Common myeloid progenitor, CD34-positive (primary cell): ENCODE data around the gene ETNK1.
A peak's percentile ranks its signal among the peaks of the same experiment; 100 is the strongest.

Source experiments
- CTCF ChIA-PET: fragments of 350-600 bp; sonication (Branson Sonifier 250); formaldehyde crosslinking; loops from one replicate; lab custom pipeline; 2021; ENCODE audit warnings: antibody characterized with exemption; lab: Charles Lee
- POLR2A ChIA-PET: fragments of 350-600 bp; sonication (Branson Sonifier 250); formaldehyde crosslinking; loops from one replicate; lab custom pipeline; 2021; ENCODE audit warnings: antibody characterized with exemption; lab: Charles Lee
- DNase-seq, 3 donors: peaks; one replicate each; pipeline versions ENCODE4 v3.0.0 to v3.0.0-alpha.2; 2013
- H3K27ac ChIP-seq, 2 experiments: 1 replicate in 1 of 2; 2 replicates in 1 of 2; pipeline ENCODE4 v1.7.0; 2013; ENCODE audit warnings: inconsistent platforms in 2 of 2, low read length in 2 of 2, mild to moderate bottlenecking in 2 of 2, low read depth in 1 of 2, moderate library complexity in 1 of 2; ENCODE audit not compliant: severe bottlenecking in 2 of 2, insufficient read depth in 1 of 2, poor library complexity in 1 of 2
- H3K27me3 ChIP-seq, 5 experiments: replicated peaks in 2 of 5; 1 replicate in 3 of 5; 2 replicates in 2 of 5; pipeline versions ENCODE4 v1.6.1 to v1.7.0; 2013; ENCODE audit warnings: low read length in 4 of 5, mild to moderate bottlenecking in 2 of 5, moderate library complexity in 2 of 5, inconsistent platforms in 1 of 5; ENCODE audit not compliant: insufficient read depth in 5 of 5, control insufficient read depth in 4 of 5
- H3K36me3 ChIP-seq, 4 experiments: 1 replicate in 2 of 4; 2 replicates in 2 of 4; pipeline versions ENCODE4 v1.6.1 to v1.7.0; 2013; ENCODE audit warnings: low read length in 3 of 4, control low read depth in 1 of 4, mild to moderate bottlenecking in 1 of 4; ENCODE audit not compliant: control insufficient read depth in 4 of 4, insufficient read depth in 4 of 4
- H3K4me1 ChIP-seq, 4 experiments: 1 replicate in 3 of 4; 2 replicates in 1 of 4; pipeline versions ENCODE4 v1.6.1 to v1.7.1; 2013; ENCODE audit warnings: low read length in 3 of 4, mild to moderate bottlenecking in 3 of 4, control low read depth in 1 of 4, inconsistent platforms in 1 of 4, moderate library complexity in 1 of 4; ENCODE audit not compliant: control insufficient read depth in 4 of 4, insufficient read depth in 4 of 4; ENCODE audit errors: control extremely low read depth in 1 of 4
- H3K4me3 ChIP-seq, 7 experiments: 1 replicate in 4 of 7; 2 replicates in 3 of 7; pipeline versions ENCODE4 v1.5.1 to v1.7.0; 2013; ENCODE audit warnings: mild to moderate bottlenecking in 7 of 7, low read length in 6 of 7, moderate library complexity in 6 of 7, inconsistent platforms in 2 of 7, low read depth in 2 of 7, control low read depth in 1 of 7; ENCODE audit not compliant: insufficient read depth in 4 of 7, control insufficient read depth in 1 of 7; ENCODE audit errors: extremely low read depth in 1 of 7
- H3K9me3 ChIP-seq, 5 experiments: 1 replicate in 4 of 5; 2 replicates in 1 of 5; pipeline versions ENCODE4 v1.6.1 to v1.7.1; 2013; ENCODE audit warnings: low read length in 4 of 5, mild to moderate bottlenecking in 2 of 5, inconsistent platforms in 1 of 5, low read depth in 1 of 5, moderate library complexity in 1 of 5; ENCODE audit not compliant: control insufficient read depth in 4 of 5, insufficient read depth in 2 of 5; ENCODE audit errors: control extremely low read depth in 1 of 5
- WGBS: methylation state at CpG from one replicate; pipeline ENCODE4 v1.1.5; 2013; ENCODE audit not compliant: insufficient coverage; 5-methylcytosine and 5-hydroxymethylcytosine counted together

The ETNK1 gene

DNA sequence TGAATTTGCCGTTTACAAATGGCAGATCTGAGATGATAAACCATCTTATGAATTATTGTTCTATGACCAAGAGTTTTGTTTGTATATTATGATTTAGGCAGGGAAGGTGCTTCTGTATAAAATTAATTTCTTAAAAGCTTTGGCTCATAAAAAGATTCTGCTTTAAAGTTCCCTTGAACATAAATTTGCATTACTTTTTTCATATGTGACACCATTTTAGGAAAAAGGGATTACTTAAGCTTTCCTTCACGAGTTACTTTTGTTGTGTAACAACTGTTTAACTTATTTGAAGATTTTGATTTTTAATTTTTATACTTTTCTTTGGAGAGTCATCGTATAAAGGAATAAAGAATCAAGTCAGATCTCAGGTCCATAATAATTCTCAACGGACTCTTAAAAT, 3.3 kb downstream of the ETNK1 start:
- H3K36me3 ChIP-seq, result peaks cover 0 to 6% (median 3%) of the 10 kb centered on the region in 4 experiments
- H3K4me3 ChIP-seq, result peak overlapping the region in 3 of 7 experiments; percentile 85 to 87 (median 86)
- no peaks in the 10 kb centered on the region for H3K27me3 ChIP-seq
- H3K4me1 ChIP-seq, result peaks cover 12 to 43% (median 34%) of the 10 kb centered on the region in 4 experiments
- CTCF ChIA-PET, result interaction anchor here (1.1 to 3.6 kb wide), 5 partner anchors 12 to 122 kb away, joined by 3 to 45 read pairs (median 4); no protein-coding TSS in a partner anchor
- 90% methylated on average over 2 of the region's 4 CpGs for WGBS
- H3K27ac ChIP-seq, result peak overlapping the region in 1 of 2 experiments; percentile 93
- POLR2A ChIA-PET, result no interaction called here
- DNase-seq, result no peak
- no peaks in the 10 kb centered on the region for H3K9me3 ChIP-seq

DNA sequence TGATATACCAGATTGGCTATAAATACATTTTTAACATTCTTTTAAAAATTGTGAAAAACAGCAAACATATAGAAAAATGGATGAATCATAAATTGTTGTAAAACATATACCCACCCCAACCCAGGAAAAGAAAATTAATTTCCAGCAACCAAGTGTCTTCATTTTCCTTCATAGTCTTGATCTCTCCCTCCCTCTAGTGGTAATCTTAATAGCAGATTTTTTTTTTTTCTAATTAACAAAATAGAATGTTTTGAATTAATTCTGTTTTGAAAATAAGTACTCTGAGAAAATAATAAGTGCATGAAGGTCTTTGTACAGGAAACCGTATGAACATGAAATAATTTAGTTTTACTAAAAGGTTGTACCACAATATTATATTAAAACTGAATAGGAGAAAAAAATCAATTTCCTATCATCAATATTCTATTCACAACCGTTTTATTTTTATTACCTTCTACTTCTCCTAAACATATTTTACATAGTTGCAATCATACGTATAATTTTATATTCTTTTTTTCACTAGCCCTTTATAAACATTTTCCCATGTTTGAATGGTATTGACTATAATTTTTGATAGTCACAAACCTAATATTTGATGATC, 7.0 kb downstream of the ETNK1 start:
- H3K9me3 ChIP-seq, result no peaks in the 10 kb centered on the region
- POLR2A ChIA-PET, result no interaction called here
- no CpG with 5 or more reads among the region's 3 CpGs for WGBS

DNA sequence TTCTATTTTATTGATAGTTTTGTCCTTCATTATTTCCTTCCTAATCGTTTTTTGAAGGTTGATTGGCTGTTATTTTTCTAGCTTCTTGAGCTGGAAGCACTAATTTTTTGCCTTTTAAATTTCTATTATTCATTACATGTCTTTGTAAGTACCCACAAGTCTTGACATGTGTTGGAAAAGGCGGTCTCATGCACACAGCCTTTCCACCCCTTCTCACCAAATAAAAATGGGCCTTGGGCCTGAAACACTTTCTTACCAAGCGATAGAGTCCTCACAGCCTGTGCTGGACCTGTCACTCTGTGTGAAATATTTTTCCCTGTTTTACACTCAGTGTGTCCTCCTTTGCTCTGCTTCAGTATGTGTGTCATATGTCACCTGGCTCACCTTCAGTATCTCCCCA, 9.9 kb downstream of the ETNK1 start:
- 100% methylated on average over 2 of the region's 3 CpGs for WGBS
- Histone ChIP-seq H3K4me1 (no peaks in the 10 kb centered on the region), H3K27ac (no peak overlapping the region), H3K36me3 (peaks cover 0 to 18% (median 7%) of the 10 kb centered on the region in 4 experiments), H3K9me3 (no peaks in the 10 kb centered on the region), H3K4me3 (no peak overlapping the region), H3K27me3 (no peaks in the 10 kb centered on the region)
- ChIA-PET CTCF (interaction anchor here (1.1 to 2.4 kb wide), 2 partner anchors 104 to 106 kb away, joined by 3 to 9 read pairs; no protein-coding TSS in a partner anchor), POLR2A (no interaction called here)
- no peak for DNase-seq

More for the DNA sequence above, 7.0 kb downstream of the ETNK1 start:
- peaks cover 0 to 17% (median 7%) of the 10 kb centered on the region in 4 experiments for H3K36me3 ChIP-seq
- no peaks in the 10 kb centered on the region for H3K27me3 ChIP-seq
- CTCF ChIA-PET, result interaction anchor here (1.0 to 1.1 kb wide), 3 partner anchors 100 to 105 kb away, joined by 3 to 6 read pairs (median 4); no protein-coding TSS in a partner anchor
- no peak overlapping the region for H3K27ac ChIP-seq
- peaks cover 11 to 27% (median 18%) of the 10 kb centered on the region in 4 experiments for H3K4me1 ChIP-seq
- no peak overlapping the region for H3K4me3 ChIP-seq
- peak in 2 of 3 donors; percentile 51 to 52 for DNase-seq

DNA sequence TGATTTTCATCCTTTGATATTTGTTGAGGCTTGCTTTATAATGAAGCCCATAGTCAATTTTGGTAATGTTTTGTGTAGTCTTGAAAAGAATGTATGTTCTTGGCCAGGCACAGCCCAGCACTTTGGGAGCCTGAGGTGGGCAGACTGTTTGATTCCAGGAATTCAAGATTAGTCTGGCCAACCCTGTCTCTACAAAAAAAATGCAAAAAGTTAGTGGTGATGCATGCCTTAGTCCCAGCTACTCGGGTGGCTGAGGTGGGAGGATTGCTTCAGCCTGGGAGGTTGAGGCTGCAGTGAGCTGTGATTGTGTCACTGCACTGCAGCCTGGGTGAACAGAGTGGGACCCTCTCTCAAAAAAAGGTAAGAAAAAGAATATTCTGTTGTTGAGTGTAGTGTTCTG, 10.8 kb downstream of the ETNK1 start:
- ChIA-PET CTCF (interaction anchor here (1.1 to 2.4 kb wide), 5 partner anchors 9 to 126 kb away, joined by 3 to 9 read pairs (median 3); no protein-coding TSS in a partner anchor), POLR2A (no interaction called here)
- Histone ChIP-seq H3K27me3 (no peaks in the 10 kb centered on the region), H3K4me3 (no peak overlapping the region), H3K36me3 (peaks cover 0 to 18% (median 7%) of the 10 kb centered on the region in 4 experiments), H3K9me3 (no peaks in the 10 kb centered on the region), H3K27ac (no peak overlapping the region), H3K4me1 (no peaks in the 10 kb centered on the region)
- no peak for DNase-seq
- 90% methylated on average over 1 of the region's 1 CpG for WGBS

DNA sequence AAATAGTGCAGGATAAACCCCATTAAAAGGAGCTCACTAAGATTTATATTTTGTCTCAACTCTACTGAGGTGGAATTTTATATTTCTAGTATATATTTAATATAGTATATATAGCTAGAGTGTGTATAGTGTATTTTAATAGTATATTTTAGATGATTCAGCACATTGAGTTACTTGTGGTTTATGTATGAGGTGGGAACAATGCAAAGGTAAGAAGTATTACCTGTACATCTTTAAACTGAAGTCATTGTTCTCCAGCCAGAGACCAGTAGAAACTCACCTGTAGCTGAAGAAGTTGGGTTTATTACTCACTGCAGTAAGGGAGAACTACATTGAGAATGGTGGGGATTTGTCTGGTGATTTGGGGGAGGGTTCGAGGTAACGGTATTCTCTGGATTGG, 15.9 kb downstream of the ETNK1 start:
- WGBS, result 100% methylated on average over 2 of the region's 2 CpGs
- DNase-seq, result no peak
- ChIA-PET CTCF (interaction anchor here (0.6 to 1.7 kb wide), 7 partner anchors 8 to 181 kb away, joined by 3 to 4 read pairs (median 4); partner anchors contain the start of gene ETNK1), POLR2A (no interaction called here)
- Histone ChIP-seq H3K36me3 (peaks cover 0 to 18% (median 4%) of the 10 kb centered on the region in 4 experiments), H3K4me1 (no peaks in the 10 kb centered on the region), H3K27ac (no peak overlapping the region), H3K9me3 (no peaks in the 10 kb centered on the region), H3K4me3 (no peak overlapping the region), H3K27me3 (no peaks in the 10 kb centered on the region)

DNA sequence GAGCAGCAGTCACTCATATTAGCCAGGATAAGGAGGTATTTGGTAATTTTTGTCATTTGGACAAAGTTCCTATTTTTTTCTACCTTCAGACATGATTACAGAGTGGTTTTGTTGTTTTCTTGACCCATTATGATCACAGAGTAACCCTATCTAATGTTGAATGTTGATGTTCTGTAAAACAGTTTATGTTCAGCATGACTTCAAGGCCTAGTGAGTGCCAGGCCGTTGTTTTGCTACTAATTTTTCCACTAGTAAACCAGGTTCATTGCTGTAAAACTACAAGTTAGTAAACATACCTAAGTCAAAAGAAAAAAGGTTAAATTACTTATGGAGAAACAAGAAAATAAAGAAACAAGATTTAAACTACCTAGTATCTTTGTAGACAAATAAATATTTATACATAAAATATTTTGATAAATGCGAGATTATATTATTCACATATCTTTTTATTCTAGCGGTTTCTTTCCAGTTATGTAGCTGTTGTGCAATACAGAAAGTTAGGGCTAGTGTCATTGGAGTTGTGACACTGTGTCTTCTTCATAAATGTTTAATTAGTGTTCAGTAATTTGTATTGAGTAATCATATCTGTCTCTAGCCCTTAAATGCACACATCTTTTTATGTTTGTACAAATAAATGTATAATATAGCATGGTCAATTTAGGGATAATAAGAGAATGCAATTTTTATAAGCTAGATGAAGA, 16.5 kb downstream of the ETNK1 start:
- no CpG with 5 or more reads among the region's 3 CpGs for WGBS
- Histone ChIP-seq H3K36me3 (peaks cover 0 to 21% (median 4%) of the 10 kb centered on the region in 4 experiments), H3K27ac (no peak overlapping the region), H3K4me1 (no peaks in the 10 kb centered on the region), H3K27me3 (no peaks in the 10 kb centered on the region), H3K9me3 (no peaks in the 10 kb centered on the region), H3K4me3 (no peak overlapping the region)
- CTCF ChIA-PET, result interaction anchor here (0.6 to 1.7 kb wide), 6 partner anchors 8 to 182 kb away, joined by 3 to 4 read pairs (median 4); partner anchors contain the start of gene ETNK1
- no peak for DNase-seq
- POLR2A ChIA-PET, result interaction anchor here (0.6 kb wide), 1 partner anchor 146 kb away, joined by 3 read pairs; no protein-coding TSS in a partner anchor
